Activated T-helper 1 cell treated with Interleukin-2 at 50 U/mL for 16 hours (primary cell): Measurements from ENCODE around the gene CLEC4M.

Experiments used
- DNase-seq: peaks from one replicate; pipeline ENCODE4 v3.0.0-alpha.2; 2020; ENCODE audit warnings: low read depth

The CLEC4M gene, protein sequence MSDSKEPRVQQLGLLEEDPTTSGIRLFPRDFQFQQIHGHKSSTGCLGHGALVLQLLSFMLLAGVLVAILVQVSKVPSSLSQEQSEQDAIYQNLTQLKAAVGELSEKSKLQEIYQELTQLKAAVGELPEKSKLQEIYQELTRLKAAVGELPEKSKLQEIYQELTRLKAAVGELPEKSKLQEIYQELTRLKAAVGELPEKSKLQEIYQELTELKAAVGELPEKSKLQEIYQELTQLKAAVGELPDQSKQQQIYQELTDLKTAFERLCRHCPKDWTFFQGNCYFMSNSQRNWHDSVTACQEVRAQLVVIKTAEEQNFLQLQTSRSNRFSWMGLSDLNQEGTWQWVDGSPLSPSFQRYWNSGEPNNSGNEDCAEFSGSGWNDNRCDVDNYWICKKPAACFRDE

DNA sequence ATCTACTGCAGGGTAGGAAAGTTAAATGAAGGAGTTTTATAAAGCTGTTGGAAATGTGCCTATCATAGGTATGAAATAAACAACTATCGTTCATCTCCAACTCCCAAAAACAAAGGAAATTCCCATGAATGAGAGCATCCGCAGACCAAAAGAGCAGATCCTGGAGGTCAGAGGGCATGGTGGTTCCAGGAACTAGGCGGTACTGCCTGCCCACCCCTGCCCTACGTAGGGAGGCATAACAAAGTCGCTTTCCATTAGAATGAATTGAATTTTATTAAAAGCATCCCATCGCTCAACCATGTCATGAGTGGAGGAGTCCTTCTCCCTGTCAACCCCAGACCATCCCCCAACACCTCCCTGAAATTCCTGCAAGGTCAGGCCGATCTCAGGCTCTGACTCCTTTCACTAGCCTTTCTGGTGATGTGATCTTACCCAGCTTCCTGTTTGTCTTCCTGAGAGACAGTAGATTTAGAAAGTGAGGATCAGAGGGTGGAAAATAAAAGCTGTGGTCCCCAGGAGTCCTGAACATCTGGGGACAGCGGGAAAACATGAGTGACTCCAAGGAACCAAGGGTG, at the start of gene CLEC4M:
Gene CLEC4M, plus strand, starts transcription at position 525 of the 575 bp plus-strand sequence. Its CDS starts 24 bp downstream, at position 549.
- no peak for DNase-seq

DNA sequence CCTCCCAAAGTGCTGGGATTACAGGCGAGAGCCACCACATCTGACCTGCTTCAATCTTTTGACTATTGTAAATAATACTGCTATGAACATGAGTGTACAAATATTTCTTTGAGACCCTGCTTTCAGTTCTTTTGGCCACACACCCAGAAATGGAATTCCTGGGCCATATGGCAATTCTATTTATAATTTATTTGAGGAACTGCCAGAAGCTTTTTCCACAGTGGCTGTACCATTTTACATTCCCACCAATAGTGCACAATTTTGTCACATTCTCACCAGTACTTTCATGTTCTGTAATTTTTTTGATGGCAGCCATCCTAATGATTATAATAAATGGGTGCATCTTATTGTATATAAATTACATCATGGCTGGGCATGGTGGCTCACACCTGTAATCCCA, 47.4 kb upstream of the CLEC4M start:
- DNase-seq, result no peak

DNA sequence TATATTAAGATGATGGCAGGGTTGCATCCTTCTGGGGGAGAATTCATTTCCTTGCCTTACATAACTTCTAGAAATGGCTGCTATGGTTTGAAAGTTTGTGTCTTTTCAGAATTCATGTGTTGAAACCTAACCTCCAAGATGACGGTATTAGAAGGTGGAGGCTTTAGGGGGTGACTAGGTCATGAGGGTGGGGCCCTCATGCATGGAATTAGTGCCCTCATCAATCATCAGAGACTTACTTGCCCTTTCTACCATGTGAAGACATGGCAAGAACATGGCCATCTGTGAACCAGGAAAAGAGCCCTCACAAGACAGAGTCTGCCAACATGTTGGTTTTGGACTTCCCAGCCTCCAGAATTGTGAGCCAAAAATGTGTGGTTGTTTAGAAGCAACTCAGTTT, 46.3 kb upstream of the CLEC4M start:
- DNase-seq, result no peak

DNA sequence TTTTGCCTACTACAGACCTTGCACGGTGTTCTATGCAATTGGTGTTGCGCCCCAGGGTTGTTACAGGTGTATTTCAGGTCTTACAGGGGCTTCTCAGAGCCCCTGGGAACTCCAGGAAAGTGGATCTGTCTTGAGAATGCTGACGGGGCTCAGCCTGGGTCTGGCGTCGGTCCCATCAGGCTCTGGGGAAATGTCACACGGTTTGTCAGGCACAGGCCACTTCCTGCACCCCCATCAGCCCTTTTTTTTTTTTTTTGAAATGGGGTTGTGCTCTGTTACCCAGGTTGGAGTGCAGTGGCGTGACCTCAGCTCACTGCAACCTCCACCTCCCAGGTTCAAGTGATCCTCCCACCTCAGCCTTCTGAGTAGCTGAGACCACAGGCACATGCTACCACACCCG, 44.4 kb upstream of the CLEC4M start:
- DNase-seq, result no peak

DNA sequence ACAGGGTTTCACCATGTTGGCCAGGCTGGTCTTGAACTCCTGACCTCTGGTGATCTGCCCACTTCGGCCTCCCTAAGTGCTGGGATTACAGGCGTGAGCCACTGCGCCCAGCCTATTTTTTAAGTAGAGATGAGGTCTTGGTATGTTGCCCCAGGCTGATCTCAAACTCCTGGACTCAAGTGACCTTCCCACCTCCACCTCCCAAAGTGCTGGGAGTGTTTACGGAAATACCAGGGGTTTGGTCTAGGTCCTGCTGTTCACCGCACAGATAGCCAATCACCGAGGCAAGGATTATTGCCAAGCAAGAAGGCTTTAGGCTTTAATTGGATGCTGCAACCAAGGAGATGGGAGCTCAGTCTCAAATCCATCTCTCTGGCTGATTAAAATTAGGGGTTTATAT, 42.7 kb upstream of the CLEC4M start:
- DNase-seq, result no peak

DNA sequence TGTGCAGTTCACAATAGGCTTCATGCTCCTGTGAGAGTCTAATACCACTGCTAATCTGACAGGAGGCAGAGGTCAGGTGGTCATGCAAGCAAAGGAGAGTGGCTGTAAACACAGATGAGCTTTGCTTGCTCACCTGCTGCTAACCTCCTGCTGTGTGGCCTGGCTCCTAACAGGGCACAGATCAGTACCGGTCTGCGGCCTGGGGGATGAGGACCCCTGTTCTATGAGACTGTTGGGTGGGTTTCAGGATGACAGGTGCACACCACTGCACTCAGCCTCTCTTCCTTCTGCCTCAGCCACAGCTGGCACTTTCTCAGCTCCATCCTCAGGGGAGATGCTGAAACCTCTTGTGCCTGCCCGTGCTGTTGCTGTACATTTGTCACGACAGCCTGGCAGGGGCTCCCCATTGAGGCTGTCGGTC, 40.8 kb upstream of the CLEC4M start:
- no peak for DNase-seq

DNA sequence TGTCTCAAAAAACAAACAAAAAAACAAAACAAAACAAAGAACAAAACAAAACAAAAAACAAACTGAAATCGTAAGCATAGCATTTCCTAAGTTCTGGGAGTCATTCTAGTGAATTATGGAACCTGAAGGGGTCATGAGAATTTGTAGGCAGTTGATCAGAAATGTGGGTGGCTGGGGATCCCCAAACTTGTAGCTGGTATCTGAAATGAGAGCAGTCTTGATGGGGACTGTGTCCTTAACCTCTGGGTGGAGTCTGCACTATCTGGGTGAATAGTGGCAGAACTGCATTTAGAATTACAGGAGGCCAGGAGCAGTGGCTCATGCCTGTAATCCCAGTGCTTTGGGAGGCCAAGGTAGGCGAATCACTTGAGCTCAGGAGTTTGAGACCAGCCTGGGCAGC, 37.3 kb upstream of the CLEC4M start:
- no peak for DNase-seq

DNA sequence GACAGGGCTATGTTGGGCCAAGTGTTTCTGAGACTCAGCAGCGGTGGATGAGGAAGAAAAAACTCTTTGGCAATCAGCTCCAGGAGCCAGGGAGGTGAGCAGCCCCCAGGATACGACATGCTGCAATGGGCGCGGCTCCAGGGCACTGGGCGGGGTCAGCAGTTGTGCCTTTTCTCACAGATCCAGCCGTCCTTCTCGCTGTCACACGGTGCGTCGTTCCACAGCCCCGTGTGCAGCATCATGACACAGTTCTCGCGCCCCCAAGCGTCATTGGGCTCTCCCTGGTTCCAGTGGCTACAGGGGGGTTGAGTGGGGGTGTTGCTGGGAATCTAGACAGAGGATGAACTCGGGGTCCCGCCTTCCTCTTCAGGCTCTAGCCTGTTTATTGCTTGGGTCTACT, 33.8 kb upstream of the CLEC4M start:
- DNase-seq, result no peak

DNA sequence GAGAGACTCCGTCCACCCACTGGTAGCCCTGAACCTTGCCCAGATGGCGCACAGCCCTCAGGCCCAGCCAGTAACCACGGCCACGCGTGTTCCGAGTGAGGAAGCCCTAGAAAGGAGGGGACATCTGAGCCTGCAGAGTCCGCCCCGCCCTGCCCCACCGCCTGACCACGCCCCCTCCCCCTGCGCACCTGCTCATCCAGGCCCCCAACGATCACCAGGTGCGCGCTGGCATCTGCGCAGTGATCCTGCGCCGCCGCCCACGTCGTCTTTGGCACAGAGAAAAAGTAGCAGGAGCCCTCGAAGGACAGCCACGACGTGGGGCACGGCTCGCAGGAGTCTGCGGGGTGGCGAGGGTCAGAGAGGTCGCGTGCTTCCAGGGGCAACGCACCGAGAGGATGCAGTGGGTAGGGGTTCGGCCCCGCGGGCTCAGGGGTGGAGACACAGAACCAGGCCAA, 33.2 kb upstream of the CLEC4M start:
- DNase-seq, result no peak

DNA sequence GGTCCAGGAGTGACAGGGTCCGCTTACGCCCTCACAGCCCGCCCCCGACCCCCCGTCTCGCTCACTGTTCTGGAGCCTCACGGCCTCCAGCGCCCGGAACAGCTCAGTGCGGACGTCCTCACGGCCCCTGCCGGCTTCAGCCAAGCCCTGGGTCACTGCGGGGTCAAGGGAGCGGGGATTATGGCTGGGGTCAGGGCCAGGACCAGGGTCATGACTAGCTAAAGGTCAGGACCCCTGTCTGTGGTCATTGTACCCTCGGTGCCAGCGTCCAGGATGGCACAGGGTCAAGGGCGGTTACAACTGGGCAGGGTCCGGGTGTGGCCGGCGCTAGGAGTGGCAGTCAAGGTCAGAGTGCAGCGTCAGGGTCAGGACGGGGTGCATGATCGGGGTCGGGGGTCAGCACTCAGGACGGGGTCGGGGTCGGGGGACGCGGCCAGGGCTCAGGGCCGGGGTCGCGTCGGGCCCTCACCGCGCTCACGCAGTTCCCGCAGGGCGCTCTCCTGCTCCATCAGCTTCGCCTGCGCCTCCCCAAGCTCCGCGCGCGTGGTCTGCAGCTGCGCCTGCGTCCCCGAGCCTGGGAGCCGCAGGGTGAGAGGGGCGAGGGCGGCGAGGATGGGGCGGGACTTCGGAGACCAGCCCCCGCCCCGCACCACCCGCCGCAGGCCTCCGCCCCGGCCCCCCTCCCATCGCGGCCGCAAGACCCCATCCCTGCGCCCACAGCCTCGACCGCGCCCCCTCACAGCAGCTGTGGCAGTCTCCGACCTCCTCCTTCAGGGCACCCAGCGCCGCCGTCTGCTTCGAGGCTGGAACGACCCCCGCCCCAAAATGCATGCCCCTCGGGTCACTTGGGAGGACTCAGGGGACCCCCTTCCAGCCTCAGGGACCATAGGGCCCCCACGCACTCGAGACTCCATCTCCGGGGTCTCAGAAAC, 32.5 kb upstream of the CLEC4M start:
- DNase-seq, result no peak

DNA sequence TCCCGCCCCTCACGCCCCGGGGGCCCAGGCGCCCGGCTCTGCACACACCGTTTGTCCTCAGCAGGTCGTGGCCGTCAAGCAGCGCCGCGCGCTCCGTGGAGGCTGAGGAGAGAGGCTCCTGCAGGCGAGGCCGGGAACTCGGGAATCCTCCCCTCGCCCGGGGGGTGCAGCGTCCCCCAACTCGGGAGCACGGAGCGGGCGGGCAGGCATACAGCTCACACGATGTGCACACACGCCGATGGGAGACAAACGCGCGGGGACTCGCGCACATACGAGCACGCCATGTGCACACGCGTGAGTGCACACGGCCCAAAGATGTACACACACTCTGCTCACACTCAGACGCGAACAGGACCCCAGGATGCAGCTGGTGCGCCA, 31.8 kb upstream of the CLEC4M start:
- DNase-seq, result no peak

DNA sequence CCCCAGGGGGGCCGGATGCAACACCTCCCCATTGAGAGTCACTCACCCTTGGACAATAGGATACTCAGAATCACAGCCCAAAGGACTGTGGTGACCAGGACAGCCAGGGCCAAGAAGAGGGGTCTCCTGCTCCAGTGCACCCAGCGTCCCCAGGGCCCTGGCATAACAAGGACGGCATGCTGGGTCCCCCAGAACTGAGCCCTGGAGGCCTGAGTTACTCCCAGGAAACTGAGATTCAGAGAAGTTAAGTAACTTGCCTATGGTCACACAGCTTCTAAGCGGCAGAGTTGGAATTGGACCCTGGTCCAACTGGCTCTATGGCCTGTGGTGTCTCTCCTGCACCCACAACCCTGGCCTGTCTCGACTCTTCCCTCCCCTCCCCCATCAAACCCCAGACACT, 31.4 kb upstream of the CLEC4M start:
- no peak for DNase-seq

DNA sequence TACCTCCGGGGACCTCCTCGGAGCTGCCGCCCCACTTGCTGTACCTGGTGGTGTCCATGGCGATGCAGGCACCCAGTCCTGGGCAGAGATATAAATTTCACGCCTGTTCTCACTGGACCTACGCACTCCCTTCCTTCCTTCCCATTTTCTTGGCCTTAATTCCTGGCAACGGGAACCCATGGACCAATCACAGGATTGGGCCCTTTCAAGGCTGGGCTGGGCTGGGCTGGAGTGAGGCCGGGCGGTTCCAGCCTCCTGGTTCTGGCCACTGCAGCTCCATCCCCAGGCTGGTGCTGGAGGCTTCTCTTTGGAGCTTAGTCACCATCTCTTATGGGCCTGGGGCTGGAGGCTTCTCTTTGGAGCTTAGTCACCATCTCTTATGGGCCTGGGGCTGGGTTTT, 31.0 kb upstream of the CLEC4M start, which contains the start of gene CLEC4G:
Gene CLEC4G, minus strand, starts transcription at position 66 of the 400 bp plus-strand sequence. Its CDS starts 8 bp downstream, at position 58.
- no peak for DNase-seq

DNA sequence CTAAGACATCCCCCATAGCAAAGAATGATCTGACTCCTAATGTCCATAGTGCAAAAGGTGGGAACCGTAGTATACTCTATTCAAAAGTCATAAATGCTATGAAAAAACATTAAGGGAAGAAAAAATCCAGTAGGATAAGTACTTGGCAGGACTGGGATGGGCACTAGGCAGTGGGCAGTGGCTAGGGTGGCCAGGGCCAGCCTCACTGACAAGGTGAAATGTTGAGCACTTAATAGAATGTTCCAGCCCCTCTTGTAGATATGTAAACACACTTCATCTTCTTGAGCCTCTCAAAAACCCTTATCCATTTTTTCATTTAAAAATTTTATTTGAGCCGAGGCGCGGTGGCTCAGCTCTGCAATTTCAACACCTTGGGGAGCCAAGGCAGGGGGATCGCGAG, 29.7 kb upstream of the CLEC4M start:
- DNase-seq, result no peak

DNA sequence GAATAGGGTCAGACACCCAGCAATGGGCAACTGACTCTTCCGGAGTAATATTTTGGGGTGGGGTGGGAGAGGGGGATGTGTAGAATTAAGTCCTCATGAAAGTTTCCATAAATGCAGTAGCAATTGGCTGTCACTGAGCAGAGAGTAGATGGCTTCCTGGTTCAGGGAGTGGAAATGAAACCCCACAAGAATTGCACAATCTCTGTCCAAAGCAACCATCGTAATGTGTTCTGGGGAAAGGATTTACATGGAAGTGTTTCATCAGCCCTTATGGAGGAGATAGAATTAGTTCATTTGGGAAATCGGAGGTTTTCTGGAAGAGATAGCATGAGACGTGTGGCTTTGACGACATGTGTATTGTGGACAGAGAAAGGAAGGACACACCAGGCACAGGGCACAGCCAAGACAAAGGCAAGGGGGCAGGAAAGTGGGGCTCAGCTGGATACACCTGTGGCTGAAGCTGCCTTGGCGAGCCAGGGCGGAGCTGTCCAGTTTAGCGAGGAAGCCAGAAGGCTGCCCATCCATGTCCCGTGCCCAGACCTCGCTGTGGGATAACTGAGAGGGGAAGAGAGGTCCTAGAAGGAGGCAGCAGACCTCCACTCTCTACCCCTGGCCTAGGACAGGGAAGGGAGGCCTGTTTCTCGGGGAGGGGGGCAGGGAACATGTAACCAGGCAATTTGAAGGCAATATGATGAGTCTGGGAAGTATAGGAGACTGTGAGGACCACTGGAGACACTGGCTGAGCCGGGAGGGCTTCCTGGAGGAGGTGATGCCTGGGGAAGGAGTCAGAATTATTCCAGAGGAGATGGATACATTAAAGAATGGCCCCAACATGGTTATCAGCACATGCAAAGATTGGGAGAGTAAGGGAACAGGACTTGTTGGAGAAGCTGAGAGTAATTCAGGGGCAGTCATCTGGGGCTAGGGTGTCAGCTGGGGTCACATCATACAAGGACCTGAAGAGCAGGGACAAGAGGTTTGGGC, 28.5 kb upstream of the CLEC4M start:
- DNase-seq, result no peak

DNA sequence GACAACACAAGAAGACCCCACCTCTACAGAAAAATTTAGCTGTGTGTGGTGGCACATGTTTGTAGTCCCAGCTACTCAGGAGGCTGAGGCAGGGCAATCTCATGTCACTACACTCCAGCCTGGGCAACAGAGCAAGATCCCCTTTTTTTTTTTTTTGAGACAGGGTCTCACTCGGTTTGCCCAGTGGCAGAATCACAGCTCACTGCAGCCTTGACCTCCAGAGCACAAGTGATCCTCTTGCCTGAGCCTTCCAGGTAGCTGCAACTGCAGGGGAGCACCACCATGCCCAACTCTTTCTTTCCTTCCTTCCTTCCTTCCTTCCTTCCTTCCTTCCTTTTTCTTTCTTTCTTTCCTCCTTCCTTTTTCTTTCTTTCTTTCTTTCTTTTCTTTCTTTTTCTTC, 26.9 kb upstream of the CLEC4M start:
- no peak for DNase-seq

DNA sequence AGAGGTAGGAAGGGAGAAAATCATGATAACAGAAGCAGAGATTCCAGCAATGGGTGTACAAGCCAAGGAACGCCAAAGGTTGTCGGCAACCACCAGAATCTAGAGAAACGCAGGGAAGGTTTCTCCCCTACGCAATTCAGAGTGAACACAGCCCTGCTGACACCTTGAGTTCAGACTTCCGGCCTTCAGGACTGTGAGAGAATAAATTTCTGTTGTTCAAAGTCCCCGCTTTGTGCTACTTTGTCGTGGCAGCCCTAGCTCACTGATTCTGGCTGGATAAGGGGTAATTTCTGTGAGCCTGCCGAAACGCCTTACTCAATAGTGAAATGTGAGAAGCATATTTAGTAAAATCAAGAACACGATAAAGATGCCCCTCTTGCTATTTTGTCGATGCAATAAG, 25.8 kb upstream of the CLEC4M start:
- no peak for DNase-seq

DNA sequence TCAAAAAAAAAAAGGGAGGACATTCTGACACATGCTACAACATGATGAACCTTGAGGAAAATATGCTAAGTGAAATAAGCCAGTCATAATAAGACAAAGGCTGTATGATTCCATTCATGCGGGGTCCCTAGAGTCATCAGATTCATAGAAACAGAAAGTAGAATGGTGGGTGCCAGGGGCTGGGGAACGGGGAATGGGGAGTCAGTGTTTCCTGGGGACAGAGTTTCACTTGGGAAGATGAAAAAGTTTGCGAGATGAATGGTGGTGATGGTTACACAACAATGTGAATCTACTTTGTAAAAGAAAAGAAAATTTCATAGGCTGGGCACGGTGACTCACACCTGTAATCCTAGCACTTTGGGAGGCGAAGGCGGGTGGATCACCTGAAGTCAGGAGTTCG, 25.0 kb upstream of the CLEC4M start:
- no peak for DNase-seq

DNA sequence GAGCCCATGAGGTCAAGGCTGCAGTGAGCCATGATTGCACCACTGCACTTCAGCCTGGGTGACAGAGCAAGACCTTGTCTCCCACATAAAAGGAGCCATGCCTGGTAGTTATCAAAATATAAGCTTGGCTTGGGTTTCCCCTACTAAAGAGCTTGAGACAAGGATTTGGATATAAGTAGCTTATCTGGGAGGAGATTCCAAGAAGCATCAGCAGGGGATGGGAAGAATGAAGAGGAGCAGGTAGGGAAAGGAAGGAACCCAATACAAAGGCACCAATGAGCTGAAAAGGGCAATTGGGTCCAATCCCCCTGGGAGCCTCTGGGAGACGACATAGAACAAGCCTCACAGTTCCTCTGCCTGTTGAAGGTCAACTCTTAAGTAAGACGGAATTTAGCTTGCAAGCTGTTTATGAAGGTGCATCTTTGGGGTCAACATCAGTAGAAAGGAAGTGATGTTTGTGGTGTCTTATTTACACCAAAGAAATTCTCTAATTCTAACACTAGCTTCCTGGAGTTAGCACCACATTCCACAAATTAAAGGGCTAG, 23.8 kb upstream of the CLEC4M start:
- DNase-seq, result no peak

DNA sequence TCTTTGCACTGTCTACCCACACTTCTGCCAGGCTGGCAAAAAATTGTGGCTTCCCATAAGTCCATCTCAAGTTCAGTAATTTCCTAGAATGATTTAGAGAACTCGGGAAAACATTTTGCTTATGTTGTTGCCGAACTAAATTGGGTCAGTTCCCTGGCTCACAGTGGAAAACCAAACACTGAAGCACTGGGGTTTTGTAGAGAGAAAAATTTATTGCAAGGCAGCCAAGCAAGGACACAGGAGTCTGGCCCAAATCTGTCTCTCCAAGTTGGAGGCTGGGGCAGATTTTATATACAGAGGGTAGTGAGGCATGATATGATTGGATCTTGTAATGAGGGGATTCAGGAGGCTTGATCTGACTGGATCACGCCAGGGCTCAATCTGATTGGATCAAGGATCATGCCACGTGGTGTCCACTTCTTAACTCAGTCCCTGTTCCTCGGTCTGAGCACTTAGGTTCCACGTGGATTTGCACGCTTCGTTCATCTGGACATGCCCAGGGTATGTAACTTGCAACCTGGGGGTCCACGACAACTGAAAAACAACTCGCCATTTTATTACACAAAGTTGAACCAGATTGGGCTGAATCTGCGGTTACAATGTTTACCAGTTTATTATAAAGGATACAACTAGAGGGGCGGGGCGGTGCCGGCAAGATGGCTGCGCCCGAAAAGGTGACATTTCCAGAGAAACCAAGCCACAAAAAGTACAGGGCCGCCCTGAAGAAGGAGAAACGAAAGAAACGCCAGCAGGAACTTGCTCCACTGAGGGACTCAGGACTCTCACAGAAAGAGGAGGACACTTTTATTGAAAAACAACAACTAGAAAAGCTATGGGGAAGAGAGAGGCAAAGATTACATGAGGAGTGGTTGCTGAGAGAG, 23.0 kb upstream of the CLEC4M start:
- no peak for DNase-seq
